Mesendoderm (in vitro differentiated cells): Measurements from ENCODE around the gene SF3B6.

Experiments
- DNase-seq: peaks from one replicate; pipeline ENCODE4 v3.0.0; 2013
- H2AK5ac ChIP-seq: 2 replicates; pipeline ENCODE4 v1.6.1; 2013; ENCODE audit warnings: low read length, inconsistent platforms
- H2BK120ac ChIP-seq: 2 replicates; pipeline ENCODE4 v1.6.1; 2013; ENCODE audit warnings: low read depth, mild to moderate bottlenecking, low read length, moderate library complexity, mixed read lengths
- H2BK15ac ChIP-seq: replicated peaks from 2 replicates; pipeline ENCODE4 v1.6.1; 2013; ENCODE audit warnings: low read depth, mild to moderate bottlenecking, moderate library complexity
- H2BK5ac ChIP-seq: 2 replicates; pipeline ENCODE4 v1.6.1; 2013; ENCODE audit warnings: low read length, inconsistent platforms
- H3K18ac ChIP-seq: 2 replicates; pipeline ENCODE4 v1.6.1; 2013; ENCODE audit warnings: mild to moderate bottlenecking, low read length, mixed read lengths
- H3K23ac ChIP-seq: one replicate; pipeline ENCODE4 v1.6.1; 2013; ENCODE audit warnings: low read length
- H3K27ac ChIP-seq: 2 replicates; pipeline ENCODE4 v1.5.1; 2013; ENCODE audit warnings: low read depth, mild to moderate bottlenecking, inconsistent platforms, low read length, moderate library complexity
- H3K27me3 ChIP-seq: 2 replicates; pipeline ENCODE4 v1.6.1; 2013; ENCODE audit warnings: low read length, control low read depth, mild to moderate bottlenecking, inconsistent platforms; ENCODE audit not compliant: insufficient read depth, poor library complexity
- H3K36me3 ChIP-seq: 2 replicates; pipeline ENCODE4 v1.6.1; 2013; ENCODE audit warnings: low read length, inconsistent platforms; ENCODE audit not compliant: control insufficient read depth, insufficient read depth
- H3K4ac ChIP-seq: one replicate; pipeline ENCODE4 v1.6.1; 2013; ENCODE audit warnings: low read depth, mild to moderate bottlenecking, low read length, moderate library complexity
- H3K4me1 ChIP-seq: 2 replicates; pipeline ENCODE4 v1.6.1; 2013; ENCODE audit warnings: low read depth, low read length, inconsistent platforms; ENCODE audit not compliant: control insufficient read depth
- H3K4me2 ChIP-seq: 2 replicates; pipeline ENCODE4 v1.6.1; 2013; ENCODE audit warnings: low read length
- H3K4me3 ChIP-seq: 2 replicates; pipeline ENCODE4 v1.5.1; 2013; ENCODE audit warnings: mild to moderate bottlenecking, low read length
- H3K56ac ChIP-seq: one replicate; pipeline ENCODE4 v1.6.1; 2013; ENCODE audit warnings: low read length
- H3K79me1 ChIP-seq: 2 replicates; pipeline ENCODE4 v1.6.1; 2013; ENCODE audit warnings: low read length, inconsistent platforms
- H3K79me2 ChIP-seq: 2 replicates; pipeline ENCODE4 v1.6.1; 2013; ENCODE audit warnings: mild to moderate bottlenecking, low read length; ENCODE audit not compliant: control insufficient read depth, insufficient read depth
- H3K9ac ChIP-seq: 2 replicates; pipeline ENCODE4 v1.6.1; 2013; ENCODE audit warnings: low read length, inconsistent platforms
- H4K5ac ChIP-seq: one replicate; pipeline ENCODE4 v1.6.1; 2013; ENCODE audit warnings: low read length
- H4K8ac ChIP-seq: one replicate; pipeline ENCODE4 v1.6.1; 2013; ENCODE audit warnings: low read depth, mild to moderate bottlenecking, control low read depth, low read length, moderate library complexity
- WGBS: extraction: QIAGEN DNeasy Blood & Tissue Kit; methylation state at CpG from one replicate; pipeline ENCODE4 v1.1.7; 2013; ENCODE audit warnings: low lambda C conversion rate, missing lambda C conversion rate; ENCODE audit not compliant: insufficient coverage; ENCODE audit errors: extremely low coverage; 5-methylcytosine and 5-hydroxymethylcytosine counted together

The SF3B6 gene

DNA sequence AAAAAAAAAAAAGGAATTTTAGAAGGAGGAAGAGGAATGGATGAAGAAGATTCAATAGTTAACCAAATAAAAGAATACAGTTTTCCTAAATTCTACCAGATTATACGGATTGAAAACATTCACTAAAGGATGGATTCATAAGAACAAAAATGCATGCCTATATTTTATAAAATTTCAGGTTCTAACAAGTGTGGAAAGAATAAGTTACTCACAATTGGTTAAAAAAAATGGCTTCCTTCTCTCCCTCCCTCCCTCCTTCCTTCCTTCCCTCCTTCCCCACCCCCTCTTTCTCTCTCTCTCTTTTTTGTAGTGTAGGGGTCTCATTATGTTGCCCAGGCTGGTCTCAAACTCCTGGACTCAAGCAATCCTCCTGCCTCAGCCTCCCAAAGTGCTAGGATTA is 10.1 kb upstream of the SF3B6 start:
- H3K36me3 ChIP-seq = peaks cover 1% of the 10 kb centered on the region
- no peak overlapping the region for H3K56ac ChIP-seq
- H3K23ac ChIP-seq = no peak overlapping the region
- no peaks in the 10 kb centered on the region for H3K79me2 ChIP-seq
- H3K9ac ChIP-seq = no peak overlapping the region
- no peak overlapping the region for H3K4me3 ChIP-seq
- no peak for DNase-seq
- no peaks in the 10 kb centered on the region for H3K27me3 ChIP-seq
- no CpG with 5 or more reads among the region's 1 CpG for whole genome bisulfite sequencing
- H3K18ac ChIP-seq = no peak overlapping the region
- H2BK120ac ChIP-seq = no peak overlapping the region
- no peak overlapping the region for H3K27ac ChIP-seq
- no peak overlapping the region for H2AK5ac ChIP-seq
- H4K5ac ChIP-seq = no peak overlapping the region
- H4K8ac ChIP-seq = no peak overlapping the region
- no peak overlapping the region for H2BK5ac ChIP-seq
- H2BK15ac ChIP-seq = no peak overlapping the region
- no peak overlapping the region for H3K4me2 ChIP-seq
- H3K4me1 ChIP-seq = peaks cover 3% of the 10 kb centered on the region
- no peaks in the 10 kb centered on the region for H3K79me1 ChIP-seq
- H3K4ac ChIP-seq = no peak overlapping the region

DNA sequence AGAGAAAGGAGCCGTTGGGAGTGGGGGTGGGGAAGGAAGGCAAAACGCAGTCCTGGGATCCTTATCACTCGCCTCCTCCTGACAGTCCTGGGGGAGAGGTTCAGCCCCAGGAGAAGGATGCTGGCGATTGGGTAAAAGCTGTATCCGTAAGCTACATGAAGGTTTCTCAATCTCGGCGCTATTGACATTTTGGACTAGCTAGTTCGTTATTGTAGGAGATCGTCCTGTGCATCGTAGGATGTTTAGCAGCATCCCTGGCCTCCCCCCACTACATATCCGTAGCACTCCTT is 9.0 kb upstream of the SF3B6 start:
- no peak for DNase-seq
- Histone ChIP-seq H3K4me3 (peak overlapping the region; percentile 49), H3K27ac (peak overlapping the region; percentile 90), H2BK5ac (no peak overlapping the region), H2AK5ac (no peak overlapping the region), H3K36me3 (peaks cover 1% of the 10 kb centered on the region), H2BK120ac (no peak overlapping the region), H3K9ac (peak overlapping the region; percentile 78), H3K18ac (peak overlapping the region; percentile 65), H3K4me2 (peak overlapping the region; percentile 45), H3K4ac (no peak overlapping the region), H3K4me1 (peaks cover 3% of the 10 kb centered on the region), H3K23ac (no peak overlapping the region), H3K56ac (peak overlapping the region; percentile 92), H2BK15ac (no peak overlapping the region), H3K79me1 (no peaks in the 10 kb centered on the region), H3K79me2 (no peaks in the 10 kb centered on the region), H4K5ac (no peak overlapping the region), H3K27me3 (no peaks in the 10 kb centered on the region), H4K8ac (no peak overlapping the region)
- no CpG with 5 or more reads among the region's 11 CpGs for WGBS

DNA sequence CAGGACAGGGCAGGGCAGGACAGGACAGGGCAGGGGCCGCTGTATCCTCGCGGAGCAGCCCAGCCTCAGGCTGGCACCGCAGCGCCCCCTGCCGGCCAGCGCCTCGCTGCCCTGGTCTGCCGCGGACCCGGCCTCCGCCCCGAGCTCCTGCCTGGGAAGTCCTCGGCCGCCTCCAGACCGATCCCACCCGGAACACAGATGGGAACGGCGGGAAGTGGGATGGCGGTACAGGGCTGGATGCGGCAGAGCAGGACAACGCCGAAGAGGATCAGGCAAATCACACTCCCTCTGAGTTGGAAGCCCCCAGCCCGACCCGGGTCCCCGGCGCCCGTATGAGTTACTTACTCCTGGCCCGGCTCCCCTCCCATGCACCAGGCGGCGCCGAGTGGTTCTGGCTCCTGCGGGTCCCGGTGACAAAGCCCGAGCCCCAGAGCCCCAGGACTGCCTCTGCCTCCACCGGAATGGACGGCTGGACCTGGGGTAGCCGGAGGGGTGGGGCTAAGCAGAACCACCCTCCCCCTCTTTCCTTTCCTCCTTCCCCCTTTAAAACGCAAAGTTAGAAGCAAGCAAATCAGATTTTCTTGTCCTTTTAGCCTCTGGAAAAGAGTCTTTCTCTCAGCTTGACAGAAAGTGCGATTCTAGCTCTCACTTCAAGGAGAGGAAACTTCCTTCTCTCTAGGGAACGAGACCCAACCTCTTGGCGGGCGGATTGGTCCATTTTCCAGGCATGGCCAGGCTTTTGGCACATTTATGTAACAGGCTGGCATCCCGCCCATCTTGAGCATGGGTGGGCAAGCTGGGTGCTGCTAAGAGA is 8.5 kb upstream of the SF3B6 start, which contains the start of gene TP53I3:
Gene TP53I3 (minus strand): TSS at position 449 of the 814 bp plus-strand sequence. CDS start 508 bp downstream, outside the sequence.
- H3K4ac ChIP-seq = peak within 1 kb of the TSS; percentile 1
- H2BK120ac ChIP-seq = no peak within 1 kb of the TSS
- no peaks in the 10 kb centered on the region for H3K79me1 ChIP-seq
- H3K36me3 ChIP-seq = peaks cover 1% of the 10 kb centered on the region
- H3K4me2 ChIP-seq = peak within 1 kb of the TSS; percentile 65
- H3K18ac ChIP-seq = peak within 1 kb of the TSS; percentile 65
- no peak within 1 kb of the TSS for H4K8ac ChIP-seq
- H3K79me2 ChIP-seq = no peaks in the 10 kb centered on the region
- no peak within 1 kb of the TSS for H2AK5ac ChIP-seq
- H3K4me3 ChIP-seq = peak within 1 kb of the TSS; percentile 54
- peak within 1 kb of the TSS; percentile 85 for H4K5ac ChIP-seq
- H3K4me1 ChIP-seq = peaks cover 3% of the 10 kb centered on the region
- H3K23ac ChIP-seq = peak within 1 kb of the TSS; percentile 82
- peak within 1 kb of the TSS; percentile 81 for H2BK5ac ChIP-seq
- no CpG with 5 or more reads among the region's 44 CpGs for WGBS
- H3K56ac ChIP-seq = peak within 1 kb of the TSS; percentile 95
- peak within 1 kb of the TSS; percentile 90 for H3K27ac ChIP-seq
- H3K27me3 ChIP-seq = no peaks in the 10 kb centered on the region
- peak; percentile 95 for DNase-seq
- H3K9ac ChIP-seq = peak within 1 kb of the TSS; percentile 78
- no peak within 1 kb of the TSS for H2BK15ac ChIP-seq

DNA sequence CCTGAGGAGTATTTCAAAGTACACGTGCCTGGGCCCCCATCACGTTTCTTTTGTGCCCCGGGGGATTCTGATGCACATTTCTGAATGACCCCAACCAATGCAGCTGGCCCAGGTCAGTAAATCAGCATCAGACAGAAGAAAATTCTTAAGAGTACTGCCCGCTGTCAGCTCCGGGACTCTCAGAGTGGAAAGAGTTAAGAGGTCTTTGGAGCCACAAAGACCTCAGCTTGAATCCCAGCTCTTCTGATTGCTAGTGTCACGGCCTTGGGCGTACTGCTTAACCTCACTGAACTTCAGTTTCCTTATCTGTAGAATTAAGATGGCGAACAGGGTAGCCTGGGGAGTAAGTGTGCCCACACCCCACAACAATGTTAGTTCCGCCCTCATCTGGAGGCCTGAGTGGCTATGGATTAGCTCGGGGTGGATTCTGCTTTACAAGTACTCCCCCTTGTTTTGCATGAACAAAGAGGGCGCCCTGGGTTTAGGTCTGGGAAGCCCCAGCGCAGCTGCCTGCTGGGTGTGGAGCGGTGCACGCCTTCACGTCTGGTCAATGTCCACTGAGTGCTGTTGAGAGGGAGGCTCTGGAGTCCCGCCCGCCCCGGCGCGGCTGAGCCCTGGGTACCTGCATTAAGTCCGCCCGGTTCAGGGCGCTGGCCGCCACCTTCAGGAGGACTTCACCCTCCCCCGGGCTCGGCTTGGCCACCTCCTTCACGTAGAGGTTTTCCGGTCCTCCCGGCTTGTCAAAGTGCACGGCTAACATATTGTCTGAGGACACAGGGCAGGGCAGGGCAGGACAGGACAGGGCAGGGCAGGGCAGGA is 7.7 kb upstream of the SF3B6 start:
- Histone ChIP-seq H4K8ac (no peak overlapping the region), H3K36me3 (peaks cover 1% of the 10 kb centered on the region), H3K4ac (peak overlapping the region; percentile 46), H2BK120ac (no peak overlapping the region), H2BK15ac (no peak overlapping the region), H3K27ac (peak overlapping the region; percentile 90), H3K18ac (peak overlapping the region; percentile 13), H3K79me2 (no peaks in the 10 kb centered on the region), H3K4me1 (peaks cover 3% of the 10 kb centered on the region), H3K79me1 (no peaks in the 10 kb centered on the region), H3K56ac (peak overlapping the region; percentile 95), H3K27me3 (no peaks in the 10 kb centered on the region), H3K9ac (peak overlapping the region; percentile 78), H2AK5ac (peak overlapping the region; percentile 64), H3K4me3 (peak overlapping the region; percentile 54), H2BK5ac (peak overlapping the region; percentile 81), H4K5ac (peak overlapping the region; percentile 85), H3K4me2 (peak overlapping the region; percentile 65), H3K23ac (peak overlapping the region; percentile 82)
- WGBS = no CpG with 5 or more reads among the region's 30 CpGs
- peak; percentile 95 for DNase-seq

DNA sequence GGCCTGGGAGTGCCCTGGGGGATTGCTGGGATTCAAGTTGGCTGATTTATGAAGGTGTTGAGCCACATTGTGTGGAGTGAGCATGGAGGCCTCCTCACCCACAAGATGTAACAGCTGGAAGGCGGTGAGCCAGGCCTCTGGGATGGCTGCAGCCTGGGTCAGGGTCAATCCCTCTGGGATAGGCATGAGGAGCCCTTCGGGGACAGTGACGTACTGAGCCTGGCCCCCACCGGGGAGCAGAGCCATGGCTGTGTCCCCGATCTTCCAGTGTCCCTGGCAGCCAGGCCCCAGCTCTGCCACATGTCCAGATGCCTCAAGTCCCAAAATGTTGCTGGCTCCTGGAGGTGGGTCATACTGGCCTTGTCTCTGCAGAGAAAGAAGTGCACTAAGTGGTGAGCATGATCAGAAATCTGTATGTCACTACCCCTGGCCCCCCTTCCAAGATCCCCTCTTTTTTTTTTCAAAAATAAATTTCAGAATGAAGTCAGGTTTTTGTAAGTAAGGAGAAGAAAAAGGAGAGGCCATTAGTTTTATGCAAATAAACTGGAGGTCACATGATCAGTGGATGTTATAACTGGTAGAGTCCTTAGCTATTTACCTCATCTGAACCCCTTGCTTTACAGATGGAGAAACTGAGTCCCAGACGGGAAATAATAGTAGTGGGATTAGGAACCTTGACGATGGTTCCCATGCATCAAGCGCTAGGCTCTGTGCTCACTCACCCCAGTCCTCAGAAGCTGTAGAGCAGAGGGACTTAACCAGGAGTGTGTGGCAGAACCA is 6.9 kb upstream of the SF3B6 start:
- H3K4ac ChIP-seq = peak overlapping the region; percentile 46
- H3K79me1 ChIP-seq = no peaks in the 10 kb centered on the region
- H3K23ac ChIP-seq = no peak overlapping the region
- H4K5ac ChIP-seq = peak overlapping the region; percentile 85
- no peak overlapping the region for H3K4me3 ChIP-seq
- no peak overlapping the region for H2BK120ac ChIP-seq
- peak overlapping the region; percentile 90 for H3K27ac ChIP-seq
- WGBS = no CpG with 5 or more reads among the region's 8 CpGs
- peak overlapping the region; percentile 12 for H3K18ac ChIP-seq
- peak overlapping the region; percentile 95 for H3K56ac ChIP-seq
- H3K9ac ChIP-seq = peak overlapping the region; percentile 78
- DNase-seq = no peak
- H3K36me3 ChIP-seq = peaks cover 1% of the 10 kb centered on the region
- H3K4me2 ChIP-seq = peak overlapping the region; percentile 65
- peak overlapping the region; percentile 64 for H2AK5ac ChIP-seq
- H2BK5ac ChIP-seq = no peak overlapping the region
- H3K79me2 ChIP-seq = no peaks in the 10 kb centered on the region
- H3K27me3 ChIP-seq = no peaks in the 10 kb centered on the region
- no peak overlapping the region for H4K8ac ChIP-seq
- no peak overlapping the region for H2BK15ac ChIP-seq
- peaks cover 3% of the 10 kb centered on the region for H3K4me1 ChIP-seq
